GM10847 (cell line): ENCODE measurements around the gene QRICH1.
A peak's percentile ranks its signal among the peaks of the same experiment; 100 is the strongest.

Source experiments
- POLR2A ChIP-seq: IDR thresholded peaks from 2 replicates; pipeline ENCODE4 v1.6.1; 2011; ENCODE audit not compliant: insufficient read length; ENCODE audit errors: extremely low read depth

QRICH1 gene

DNA sequence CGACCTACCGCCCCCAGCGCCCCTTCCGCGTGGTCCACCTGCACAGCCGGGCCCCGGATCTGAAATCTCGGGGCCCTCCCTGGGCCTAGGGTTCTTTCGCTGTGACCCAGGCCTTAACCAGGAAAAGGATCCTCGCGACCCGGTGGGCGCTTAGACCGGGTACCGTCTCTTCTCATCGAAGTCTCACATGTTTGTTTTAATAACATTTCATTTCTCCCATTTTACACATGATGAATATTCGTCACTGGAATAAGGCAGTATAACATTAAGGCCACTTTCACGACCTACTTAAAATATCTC, 75.2 kb downstream of the QRICH1 start:
- no peak for TF ChIP-seq POLR2A

- TF ChIP-seq POLR2A = no peak
These were observed 75.7 kb downstream of the QRICH1 start, which contains the start of gene DALRD3 for GRCh38 chr3:49017971-49018706. Gene DALRD3, minus strand, starts transcription at chr3:49018580. Its CDS starts 16 bp downstream, at chr3:49018564.

GRCh38 chr3:49017229-49017970, 76.5 kb downstream of the QRICH1 start:
- TF ChIP-seq POLR2A = no peak

- TF ChIP-seq POLR2A = no peak
These were observed 77.2 kb downstream of the QRICH1 start for GRCh38 chr3:49016414-49017228.

- no peak for TF ChIP-seq POLR2A
These were observed 78.1 kb downstream of the QRICH1 start for GRCh38 chr3:49015765-49016164.

DNA sequence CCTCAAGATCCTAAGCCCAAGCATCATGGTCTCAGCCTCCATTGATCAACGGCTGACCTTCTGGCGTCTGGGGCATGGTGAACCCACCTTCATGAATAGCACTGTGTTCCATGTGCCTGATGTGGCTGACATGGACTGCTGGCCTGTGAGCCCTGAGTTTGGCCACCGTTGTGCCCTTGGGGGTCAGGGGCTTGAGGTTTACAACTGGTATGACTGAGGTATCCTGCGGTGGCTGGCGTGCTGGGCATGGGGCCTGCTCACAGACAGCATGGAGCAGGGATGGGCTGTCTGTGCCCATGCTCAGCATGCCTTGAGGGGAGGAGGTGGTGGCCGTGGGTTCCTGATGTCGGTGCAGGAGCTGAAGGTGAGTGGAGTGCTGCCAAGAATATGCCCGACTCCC, 78.8 kb downstream of the QRICH1 start:
- TF ChIP-seq POLR2A = no peak

- TF ChIP-seq POLR2A = no peak
These were observed 79.9 kb downstream of the QRICH1 start for GRCh38 chr3:49013738-49014660.

DNA sequence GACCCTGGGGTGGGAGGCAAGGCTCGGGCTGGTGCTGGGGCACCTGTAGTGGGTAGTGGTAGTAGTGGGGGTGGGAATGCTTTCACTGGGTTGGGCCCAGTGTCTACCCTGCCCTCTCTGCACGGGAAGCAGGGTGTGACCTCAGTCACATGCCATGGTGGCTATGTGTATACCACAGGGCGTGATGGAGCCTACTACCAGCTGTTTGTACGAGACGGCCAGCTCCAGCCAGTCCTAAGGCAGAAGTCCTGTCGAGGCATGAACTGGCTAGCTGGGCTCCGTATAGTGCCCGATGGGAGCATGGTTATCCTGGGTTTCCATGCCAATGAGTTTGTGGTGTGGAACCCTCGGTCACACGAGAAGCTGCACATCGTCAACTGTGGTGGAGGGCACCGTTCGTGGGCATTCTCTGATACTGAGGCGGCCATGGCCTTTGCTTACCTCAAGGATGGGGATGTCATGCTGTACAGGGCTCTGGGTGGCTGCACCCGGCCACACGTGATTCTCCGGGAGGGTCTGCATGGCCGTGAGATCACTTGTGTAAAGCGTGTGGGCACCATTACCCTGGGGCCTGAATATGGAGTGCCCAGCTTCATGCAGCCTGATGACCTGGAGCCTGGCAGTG, 80.6 kb downstream of the QRICH1 start:
- no peak for TF ChIP-seq POLR2A

DNA sequence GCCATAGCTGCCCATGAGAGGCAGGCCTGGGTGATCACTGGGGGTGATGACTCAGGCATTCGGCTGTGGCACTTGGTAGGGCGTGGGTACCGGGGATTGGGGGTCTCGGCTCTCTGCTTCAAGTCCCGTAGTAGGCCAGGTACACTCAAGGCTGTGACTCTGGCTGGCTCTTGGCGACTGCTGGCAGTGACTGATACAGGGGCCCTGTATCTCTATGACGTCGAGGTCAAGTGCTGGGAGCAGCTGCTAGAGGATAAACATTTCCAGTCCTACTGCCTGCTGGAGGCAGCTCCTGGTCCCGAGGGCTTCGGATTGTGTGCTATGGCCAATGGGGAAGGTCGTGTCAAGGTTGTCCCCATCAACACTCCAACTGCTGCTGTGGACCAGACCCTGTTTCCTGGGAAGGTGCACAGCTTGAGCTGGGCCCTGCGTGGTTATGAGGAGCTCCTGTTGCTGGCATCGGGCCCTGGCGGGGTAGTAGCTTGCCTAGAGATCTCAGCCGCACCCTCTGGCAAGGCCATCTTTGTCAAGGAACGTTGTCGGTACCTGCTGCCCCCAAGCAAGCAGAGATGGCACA, 81.3 kb downstream of the QRICH1 start:
- TF ChIP-seq POLR2A = no peak

DNA sequence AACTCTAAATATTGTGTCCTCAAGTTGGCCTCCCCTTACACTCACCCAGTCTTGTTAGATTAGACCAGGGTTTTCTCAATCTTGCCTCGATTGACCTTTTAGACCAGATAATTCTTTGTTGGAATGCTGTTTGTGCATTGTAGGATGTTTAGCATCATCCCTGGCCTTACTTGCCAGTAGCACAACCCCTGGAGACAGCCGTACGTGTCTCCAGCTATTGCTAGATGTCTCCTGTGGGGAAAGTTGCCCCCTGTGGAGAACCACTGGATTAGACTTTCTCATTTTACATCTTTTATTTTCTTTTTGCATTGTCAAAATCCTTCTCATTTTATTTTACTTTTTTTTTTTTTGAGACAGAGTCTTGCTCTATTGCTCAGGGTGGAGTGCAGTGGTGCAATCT, 84.5 kb downstream of the QRICH1 start:
- no peak for TF ChIP-seq POLR2A

- TF ChIP-seq POLR2A = no peak
These were observed 85.9 kb downstream of the QRICH1 start for GRCh38 chr3:49007771-49008528.

- peak; percentile 68 for TF ChIP-seq POLR2A
These were observed 86.7 kb downstream of the QRICH1 start, which contains the start of gene WDR6 for GRCh38 chr3:49007068-49007770. Gene WDR6, plus strand, starts transcription at chr3:49007391. Its CDS starts 41 bp downstream, at chr3:49007432.
